HEK293 (cell line): Measurements from ENCODE around the gene APEX1.

Experiments
- CTCF ChIA-PET: fragments of 350-600 bp; formaldehyde crosslinking; extraction: SDS; loops from one replicate; lab custom pipeline; 2021; ENCODE audit warnings: antibody characterized with exemption; lab: Yijun Ruan, JAX
- POLR2A ChIA-PET: fragments of 300-600 bp; formaldehyde crosslinking; extraction: SDS; loops from one replicate; lab custom pipeline; 2020; ENCODE audit warnings: antibody characterized with exemption, inconsistent platforms; lab: Yijun Ruan, JAX
- H3K27ac ChIP-seq: fragments of 200-500 bp; sonication (Bioruptor generic); 2 replicates; pipeline ENCODE4 v1.5.1; 2014; ENCODE audit warnings: low read depth, low read length, control low read depth, inconsistent platforms; ENCODE audit errors: extremely low read depth
- H3K36me3 ChIP-seq, 2 experiments: fragments of 200-500 bp in 1 of 2; sonication (Bioruptor generic) in 1 of 2; 1 replicate in 1 of 2; 2 replicates in 1 of 2; pipeline ENCODE4 v1.5.1; 2014 to 2017; ENCODE audit warnings: inconsistent platforms in 2 of 2, low read length in 2 of 2; ENCODE audit not compliant: control insufficient read depth in 2 of 2, insufficient read depth in 1 of 2
- H3K4me1 ChIP-seq: fragments of 200-500 bp; sonication (Bioruptor generic); 2 replicates; pipeline ENCODE4 v1.5.1; 2014; ENCODE audit warnings: mild to moderate bottlenecking, low read length, inconsistent platforms; ENCODE audit not compliant: control insufficient read depth, insufficient read depth
- H3K4me3 ChIP-seq: 2 replicates; pipeline ENCODE4 v1.5.1; 2011; ENCODE audit warnings: low read depth, mild to moderate bottlenecking, control low read depth, low read length, moderate library complexity
- H3K9me3 ChIP-seq: fragments of 200-500 bp; sonication (Bioruptor generic); 2 replicates; pipeline ENCODE4 v1.5.1; 2014; ENCODE audit warnings: low read depth, low read length, inconsistent platforms; ENCODE audit not compliant: control insufficient read depth, insufficient read depth
- KLF10 ChIP-seq: fragments of 450-650 bp; IDR thresholded peaks from 2 replicates; pipeline ENCODE4 v1.5.1; 2018; ENCODE audit warnings: missing biosample characterization, mild to moderate bottlenecking, missing genetic modification characterization
- PATZ1 ChIP-seq: fragments of 450-650 bp; formaldehyde crosslinking; IDR thresholded peaks from 2 replicates; pipeline ENCODE4 v1.5.1; 2016; ENCODE audit warnings: missing biosample characterization, missing genetic modification characterization
- PRDM10 ChIP-seq: fragments of 450-650 bp; formaldehyde crosslinking; IDR thresholded peaks from 2 replicates; pipeline ENCODE4 v1.5.1; 2016; ENCODE audit warnings: missing biosample characterization, missing genetic modification characterization
- ZBTB26 ChIP-seq: fragments of 450-650 bp; formaldehyde crosslinking; optimal IDR thresholded peaks from 2 replicates; pipeline ENCODE3; 2016; ENCODE audit warnings: missing biosample characterization, mild to moderate bottlenecking, missing genetic modification characterization
- ZNF138 ChIP-seq: fragments of 450-650 bp; formaldehyde crosslinking; IDR thresholded peaks from 2 replicates; pipeline ENCODE4 v1.5.1; 2016; ENCODE audit warnings: missing biosample characterization, missing genetic modification characterization, borderline replicate concordance
- ZNF155 ChIP-seq: fragments of 450-650 bp; formaldehyde crosslinking; IDR thresholded peaks from 2 replicates; pipeline ENCODE4 v1.5.1; 2016; ENCODE audit warnings: missing biosample characterization, missing genetic modification characterization
- ZNF26 ChIP-seq: fragments of 450-650 bp; formaldehyde crosslinking; IDR thresholded peaks from 2 replicates; pipeline ENCODE4 v1.5.1; 2016; ENCODE audit warnings: missing biosample characterization, missing genetic modification characterization
- ZNF335 ChIP-seq: fragments of 450-650 bp; formaldehyde crosslinking; conservative IDR thresholded peaks from 2 replicates; pipeline ENCODE4 v1.5.1; 2016; ENCODE audit warnings: missing biosample characterization, missing genetic modification characterization
- ZNF350 ChIP-seq: fragments of 450-650 bp; formaldehyde crosslinking; IDR thresholded peaks from 2 replicates; pipeline ENCODE4 v1.5.0; 2017; ENCODE audit warnings: missing biosample characterization, mild to moderate bottlenecking, missing genetic modification characterization
- ZNF404 ChIP-seq: fragments of 450-650 bp; formaldehyde crosslinking; IDR thresholded peaks from 2 replicates; pipeline ENCODE4 v1.5.1; 2017; ENCODE audit warnings: missing biosample characterization, missing genetic modification characterization
- ZNF449 ChIP-seq: fragments of 450-650 bp; formaldehyde crosslinking; IDR thresholded peaks from 2 replicates; pipeline ENCODE4 v1.5.1; 2017; ENCODE audit warnings: missing biosample characterization, mild to moderate bottlenecking, missing genetic modification characterization, moderate library complexity
- ZNF530 ChIP-seq: fragments of 450-650 bp; formaldehyde crosslinking; IDR thresholded peaks from 2 replicates; pipeline ENCODE4 v1.5.1; 2016; ENCODE audit warnings: low read depth, missing biosample characterization, missing genetic modification characterization
- ZNF555 ChIP-seq: fragments of 450-650 bp; formaldehyde crosslinking; conservative IDR thresholded peaks from 2 replicates; pipeline ENCODE4 v1.5.1; 2017; ENCODE audit warnings: missing biosample characterization, mild to moderate bottlenecking, missing genetic modification characterization, inconsistent platforms
- ZNF701 ChIP-seq: fragments of 450-650 bp; formaldehyde crosslinking; IDR thresholded peaks from 2 replicates; pipeline ENCODE4 v1.5.1; 2016; ENCODE audit warnings: missing biosample characterization, missing genetic modification characterization
- ZNF704 ChIP-seq: fragments of 450-650 bp; formaldehyde crosslinking; IDR thresholded peaks from 2 replicates; pipeline ENCODE4 v1.5.1; 2016; ENCODE audit warnings: missing biosample characterization, missing genetic modification characterization
- ZNF76 ChIP-seq: fragments of 450-650 bp; formaldehyde crosslinking; IDR thresholded peaks from 2 replicates; pipeline ENCODE4; 2016; ENCODE audit warnings: low read depth, missing biosample characterization, missing genetic modification characterization, borderline replicate concordance

Gene APEX1

GRCh38 chr14:20478894-20479293, 23.9 kb downstream of the APEX1 start:
- no peak overlapping the region for H3K4me3 ChIP-seq
- H3K27ac ChIP-seq: no peak overlapping the region
- H3K36me3 ChIP-seq: peaks cover 29 to 48% of the 10 kb centered on the region in 2 experiments
- POLR2A ChIA-PET: interaction anchor here (1.1 to 2.4 kb wide), 3 partner anchors 9 to 66 kb away, joined by 5 to 7 read pairs (median 7); partner anchors contain the start of genes PIP4P1, PNP and TEP1
- TF ChIP-seq ZNF555 (tag by site-specific recombination): no peak
- no peak for TF ChIP-seq ZNF449
- no peak for TF ChIP-seq ZNF404
- TF ChIP-seq ZNF350: no peak
- no peak for TF ChIP-seq ZNF530 (tag by site-specific recombination)
- TF ChIP-seq ZNF76 (tag by site-specific recombination): no peak
- no peak for TF ChIP-seq KLF10
- no peak for TF ChIP-seq ZNF704 (tag by site-specific recombination)
- no peak for TF ChIP-seq ZNF701
- TF ChIP-seq PRDM10 (tag by site-specific recombination): no peak
- TF ChIP-seq ZNF26: no peak
- TF ChIP-seq ZNF138 (tag by site-specific recombination): no peak
- no peak for TF ChIP-seq ZNF155 (tag by site-specific recombination)
- no peak for TF ChIP-seq ZBTB26 (tag by site-specific recombination)
- no peak for TF ChIP-seq PATZ1 (tag by site-specific recombination)
- TF ChIP-seq ZNF335 (tag by site-specific recombination): no peak
- CTCF ChIA-PET: interaction anchor here (0.7 to 0.8 kb wide), 2 partner anchors 39 to 52 kb away, joined by 3 read pairs; no protein-coding TSS in a partner anchor
- no peaks in the 10 kb centered on the region for H3K9me3 ChIP-seq
- H3K4me1 ChIP-seq: 0 out of 2 replicates have a peak, but pooled peaks cover 2% of the 10 kb centered on the region
